GM19467 (cell line): ENCODE data around the gene DGLUCY.
"Not testable (repeated sequence)": the region's sequence is repeated elsewhere in the genome, so short reads cannot be mapped to it uniquely, and the experiment has no call there.

Experiments used
- ATAC-seq: cut with Tn5 transposase; IDR thresholded peaks from one replicate; pipeline ENCODE4 v1.9.1; 2021; ENCODE audit warnings: mild to moderate bottlenecking, moderate library complexity; ENCODE audit not compliant: unreplicated experiment

The DGLUCY gene

GRCh38 chr14:91103116-91103515 is 10.8 kb upstream of the DGLUCY start:
- no peak for ATAC-seq

- ATAC-seq: no peak
These were observed 4.8 kb upstream of the DGLUCY start for GRCh38 chr14:91108941-91109611.

GRCh38 chr14:91111443-91111842 is 2.4 kb upstream of the DGLUCY start:
- ATAC-seq: no peak

GRCh38 chr14:91112194-91112593 is 1.7 kb upstream of the DGLUCY start:
- no peak for ATAC-seq

- ATAC-seq: peak; percentile 77
These were observed 499 bp downstream of the DGLUCY start for GRCh38 chr14:91114079-91115065.

- no peak for ATAC-seq
These were observed 2.3 kb downstream of the DGLUCY start for GRCh38 chr14:91115986-91116770.

- ATAC-seq: no peak
These were observed 3.2 kb downstream of the DGLUCY start for GRCh38 chr14:91116913-91117588.

- no peak for ATAC-seq
These were observed 4.1 kb downstream of the DGLUCY start for GRCh38 chr14:91117960-91118359.

- no peak for ATAC-seq
These were observed 4.7 kb downstream of the DGLUCY start for GRCh38 chr14:91118511-91119068.

- ATAC-seq: no peak
These were observed 5.9 kb downstream of the DGLUCY start for GRCh38 chr14:91119556-91120311.

- no peak for ATAC-seq
These were observed 9.3 kb downstream of the DGLUCY start for GRCh38 chr14:91123201-91123600.

- not testable (repeated sequence) for ATAC-seq
These were observed 10.8 kb downstream of the DGLUCY start for GRCh38 chr14:91124406-91125270.

- ATAC-seq: no peak
These were observed 11.4 kb downstream of the DGLUCY start for GRCh38 chr14:91125271-91125660.

- no peak for ATAC-seq
These were observed 11.9 kb downstream of the DGLUCY start for GRCh38 chr14:91125801-91126200.

GRCh38 chr14:91126761-91127160 is 12.9 kb downstream of the DGLUCY start:
- ATAC-seq: no peak

- no peak for ATAC-seq
These were observed 13.5 kb downstream of the DGLUCY start for GRCh38 chr14:91127401-91127801.

GRCh38 chr14:91127924-91128323 is 14.1 kb downstream of the DGLUCY start:
- no peak for ATAC-seq

- ATAC-seq: no peak
These were observed 14.8 kb downstream of the DGLUCY start for GRCh38 chr14:91128699-91129098.

- no peak for ATAC-seq
These were observed 15.4 kb downstream of the DGLUCY start for GRCh38 chr14:91129261-91129660.
